Measurements from ENCODE around the gene ARMC6. TPM values are rescaled to one million over a fixed set of nuclear protein-coding genes. Genes with fewer than 3 reads are reported as not detected.
"Not testable (repeated sequence)": the region's sequence is repeated elsewhere in the genome, so short reads cannot be mapped to it uniquely, and the experiment has no call there.

ARMC6 gene
- total RNA-seq, 4 donors from 2014 or later: 28.3 to 32.0 (median 28.7) TPM

GRCh38 chr19:19106056-19106551, 72.7 kb downstream of the ARMC6 start:
- WGBS, 2 donors: 67% methylated on average over 14 of the region's 25 CpGs; no CpG with 5 or more reads in 1 of the 2 donors
- H3K27ac ChIP-seq: peak overlapping the region; percentile 52 to 72 (median 66)

GRCh38 chr19:19106938-19107337, 73.5 kb downstream of the ARMC6 start:
- H3K4me1 ChIP-seq: peaks cover 8 to 48% (median 25%) of the 10 kb centered on the region in 3 donors

More at GRCh38 chr19:19106056-19106551, 72.7 kb downstream of the ARMC6 start:
- TF ChIP-seq POLR2A (IDR thresholded peaks at IDR 0.05): no peak
- TF ChIP-seq CTCF (IDR thresholded peaks at IDR 0.05): no peak
- peak overlapping the region; percentile 20 to 66 (median 44) for H3K4me3 ChIP-seq
- H3K36me3 ChIP-seq: peaks cover 0 to 9% (median 0%) of the 10 kb centered on the region in 3 donors
- H3K9me3 ChIP-seq: peaks cover 0 to 6% (median 0%) of the 10 kb centered on the region in 3 donors
- no peak for DNase-seq
- H3K4me1 ChIP-seq: peaks cover 8 to 48% (median 25%) of the 10 kb centered on the region in 3 donors
- peaks cover 0 to 10% (median 0%) of the 10 kb centered on the region in 4 donors for H3K27me3 ChIP-seq
- intact Hi-C loops (cut with DNase I): no loop called here

GRCh38 chr19:19107654-19108053, 74.3 kb downstream of the ARMC6 start:
- Histone ChIP-seq H3K4me3 (no peak overlapping the region), H3K36me3 (no peaks in the 10 kb centered on the region), H3K27me3 (peaks cover 0 to 10% (median 0%) of the 10 kb centered on the region in 4 donors), H3K9me3 (peaks cover 0 to 4% (median 0%) of the 10 kb centered on the region in 3 donors), H3K4me1 (peaks cover 8 to 48% (median 25%) of the 10 kb centered on the region in 3 donors), H3K27ac (no peak overlapping the region)
- DNase-seq: no peak
- intact Hi-C loops (cut with DNase I): no loop called here
- TF ChIP-seq CTCF (IDR thresholded peaks at IDR 0.05) (no peak), POLR2A (IDR thresholded peaks at IDR 0.05) (no peak)
- WGBS, 2 donors: 68 to 83% methylated on average over 6 of the region's 11 CpGs

More at GRCh38 chr19:19106938-19107337, 73.5 kb downstream of the ARMC6 start:
- DNase-seq; intact Hi-C loops (cut with DNase I); H3K9me3 ChIP-seq; H3K27ac ChIP-seq; H3K4me3 ChIP-seq; H3K36me3 ChIP-seq; H3K27me3 ChIP-seq: not testable (repeated sequence)
- WGBS, 2 donors: 91 to 95% methylated on average over 7 of the region's 7 CpGs

Other genes starting within 250 kb of the ARMC6 start
- 1 to 10 TPM in 3 of 4 donors, not detected in 1; 1.3 to 8.0 (median 5.3) TPM for gene COMP, start 242.3 kb upstream of the ARMC6 start, total RNA-seq
- 10 to 100 TPM; 31.6 to 69.7 (median 55.6) TPM for gene UPF1, start 201.6 kb upstream of the ARMC6 start, total RNA-seq
- gene CERS1, start 137.4 kb upstream of the ARMC6 start, total RNA-seq: under 1 TPM in 1 of 4 donors, not detected in 3; 0.76 TPM
- gene COPE, start 114.2 kb upstream of the ARMC6 start, total RNA-seq: 100 to 1,000 TPM; 170 to 245 (median 224) TPM
- 10 to 100 TPM; 47.0 to 80.7 (median 60.6) TPM for gene DDX49, start 113.9 kb upstream of the ARMC6 start, total RNA-seq
- 10 to 100 TPM; 10.7 to 29.5 (median 18.6) TPM for gene HOMER3, start 92.4 kb upstream of the ARMC6 start, total RNA-seq
- gene SUGP2, start 86 bp upstream of the ARMC6 start, total RNA-seq: 10 to 100 TPM; 16.7 to 36.2 (median 21.5) TPM
- gene SLC25A42, start 30.4 kb downstream of the ARMC6 start, total RNA-seq: 1 to 10 TPM; 1.7 to 3.8 (median 3.3) TPM
- gene TMEM161A, start 104.9 kb downstream of the ARMC6 start, total RNA-seq: 10 to 100 TPM; 11.0 to 30.3 (median 15.5) TPM
- gene MEF2B, start 136.7 kb downstream of the ARMC6 start, total RNA-seq: under 1 TPM in 1 of 4 donors, not detected in 3; 0.70 TPM
- 10 to 100 TPM in 3 of 4 donors, 1 to 10 TPM in 1; 8.8 to 15.4 (median 10.9) TPM for gene BORCS8, start 158.5 kb downstream of the ARMC6 start, total RNA-seq
- 10 to 100 TPM; 25.2 to 48.0 (median 32.1) TPM for gene RFXANK, start 158.7 kb downstream of the ARMC6 start, total RNA-seq
- gene NR2C2AP, start 169.8 kb downstream of the ARMC6 start, total RNA-seq: 10 to 100 TPM in 3 of 4 donors, 1 to 10 TPM in 1; 8.8 to 22.9 (median 13.0) TPM
- not detected for gene NCAN, start 178.4 kb downstream of the ARMC6 start, total RNA-seq
- gene TM6SF2, start 239.7 kb downstream of the ARMC6 start, total RNA-seq: under 1 TPM in 1 of 4 donors, not detected in 3; 0.57 TPM